Measurements from ENCODE around the gene TRAF7.
"Not testable (repeated sequence)": the region's sequence is repeated elsewhere in the genome, so short reads cannot be mapped to it uniquely, and the experiment has no call there.

DNA sequence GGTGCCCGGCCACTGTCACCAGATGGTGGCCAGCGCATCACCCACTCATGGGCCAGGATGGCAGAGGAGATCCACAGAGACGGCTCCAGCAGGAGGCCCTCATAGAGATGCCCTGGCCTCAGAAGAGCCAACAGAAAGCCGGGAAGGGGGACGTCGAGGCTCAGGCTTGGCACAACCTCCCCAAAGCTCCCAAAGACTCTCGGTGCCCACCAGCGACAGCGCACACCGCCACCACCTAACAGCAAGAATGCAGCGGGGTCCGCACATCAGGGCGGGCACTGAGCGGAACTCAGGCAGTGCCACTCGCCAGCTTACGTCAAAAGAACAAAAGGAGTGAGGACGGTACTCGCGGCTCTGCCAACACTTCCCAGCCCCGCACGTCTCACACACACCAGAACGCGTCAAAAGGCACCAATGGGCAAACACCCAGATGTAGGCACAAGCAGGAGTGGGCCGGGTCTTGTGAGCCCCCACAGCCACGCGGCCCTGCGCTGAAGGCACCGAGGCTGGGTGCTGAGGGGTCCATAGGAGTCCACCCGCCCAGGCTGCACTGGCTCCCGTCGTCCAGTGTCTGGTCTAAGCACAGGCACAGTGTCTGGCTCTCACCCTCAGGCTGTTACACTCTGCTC, 28.5 kb upstream of the TRAF7 start:
- TF ChIP-seq, protein P1, sequence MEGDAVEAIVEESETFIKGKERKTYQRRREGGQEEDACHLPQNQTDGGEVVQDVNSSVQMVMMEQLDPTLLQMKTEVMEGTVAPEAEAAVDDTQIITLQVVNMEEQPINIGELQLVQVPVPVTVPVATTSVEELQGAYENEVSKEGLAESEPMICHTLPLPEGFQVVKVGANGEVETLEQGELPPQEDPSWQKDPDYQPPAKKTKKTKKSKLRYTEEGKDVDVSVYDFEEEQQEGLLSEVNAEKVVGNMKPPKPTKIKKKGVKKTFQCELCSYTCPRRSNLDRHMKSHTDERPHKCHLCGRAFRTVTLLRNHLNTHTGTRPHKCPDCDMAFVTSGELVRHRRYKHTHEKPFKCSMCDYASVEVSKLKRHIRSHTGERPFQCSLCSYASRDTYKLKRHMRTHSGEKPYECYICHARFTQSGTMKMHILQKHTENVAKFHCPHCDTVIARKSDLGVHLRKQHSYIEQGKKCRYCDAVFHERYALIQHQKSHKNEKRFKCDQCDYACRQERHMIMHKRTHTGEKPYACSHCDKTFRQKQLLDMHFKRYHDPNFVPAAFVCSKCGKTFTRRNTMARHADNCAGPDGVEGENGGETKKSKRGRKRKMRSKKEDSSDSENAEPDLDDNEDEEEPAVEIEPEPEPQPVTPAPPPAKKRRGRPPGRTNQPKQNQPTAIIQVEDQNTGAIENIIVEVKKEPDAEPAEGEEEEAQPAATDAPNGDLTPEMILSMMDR (IDR thresholded peaks at IDR 0.05; ENCODE audit: low read length), result not testable (repeated sequence)
- TF ChIP-seq EZH2 (IDR thresholded peaks at IDR 0.05; ENCODE audit: borderline replicate concordance, low read length), result not testable (repeated sequence)
